HG03045 (cell line): ENCODE results near the gene CMTM1.

Experiments used
- ATAC-seq: cut with Tn5 transposase; IDR thresholded peaks from one replicate; pipeline ENCODE4 v1.9.1; 2021; ENCODE audit warnings: mild to moderate bottlenecking, moderate library complexity; ENCODE audit not compliant: unreplicated experiment

CMTM1 gene

GRCh38 chr16:66538910-66539309, 27.3 kb upstream of the CMTM1 start:
- ATAC-seq = no peak

GRCh38 chr16:66539623-66540469, 26.4 kb upstream of the CMTM1 start:
- ATAC-seq = no peak

- ATAC-seq = no peak
Measured at GRCh38 chr16:66541388-66542355, 24.6 kb upstream of the CMTM1 start.

GRCh38 chr16:66542396-66542795, 23.8 kb upstream of the CMTM1 start:
- no peak for ATAC-seq

GRCh38 chr16:66543541-66543940, 22.7 kb upstream of the CMTM1 start:
- no peak for ATAC-seq

- ATAC-seq = no peak
Measured at GRCh38 chr16:66544016-66544757, 22.1 kb upstream of the CMTM1 start.

GRCh38 chr16:66547101-66547989, 18.9 kb upstream of the CMTM1 start:
- ATAC-seq = no peak

GRCh38 chr16:66548068-66548467, 18.2 kb upstream of the CMTM1 start:
- no peak for ATAC-seq

- no peak for ATAC-seq
Measured at GRCh38 chr16:66548868-66549267, 17.4 kb upstream of the CMTM1 start.

GRCh38 chr16:66549284-66550131, 16.7 kb upstream of the CMTM1 start, which contains the start of gene TK2:
TK2 (minus strand) TSS chr16:66550122; CDS start chr16:66550061, 61 bp downstream.
- ATAC-seq = peak; percentile 38

GRCh38 chr16:66551348-66551759, 14.9 kb upstream of the CMTM1 start:
- ATAC-seq = no peak

GRCh38 chr16:66551788-66552285, 14.4 kb upstream of the CMTM1 start:
- no peak for ATAC-seq

GRCh38 chr16:66552286-66553177, 13.7 kb upstream of the CMTM1 start, which contains the start of gene CKLF:
CKLF (plus strand) TSS chr16:66552576; CDS start chr16:66552716, 140 bp downstream.
- peak; percentile 63 for ATAC-seq

GRCh38 chr16:66553223-66553622, 13.0 kb upstream of the CMTM1 start:
- no peak for ATAC-seq

- ATAC-seq = no peak
Measured at GRCh38 chr16:66554021-66554420, 12.2 kb upstream of the CMTM1 start.

- no peak for ATAC-seq
Measured at GRCh38 chr16:66554495-66554894, 11.7 kb upstream of the CMTM1 start.

GRCh38 chr16:66560107-66560506, 6.1 kb upstream of the CMTM1 start:
- ATAC-seq = no peak
